HG03558 (cell line): Measurements from ENCODE around the gene RPLP1.

Source experiments
- ATAC-seq: cut with Tn5 transposase; IDR thresholded peaks from one replicate; pipeline ENCODE4 v1.9.1; 2021; ENCODE audit warnings: moderate number of reproducible peaks; ENCODE audit not compliant: unreplicated experiment; ENCODE audit errors: extremely low read depth

Gene RPLP1

DNA sequence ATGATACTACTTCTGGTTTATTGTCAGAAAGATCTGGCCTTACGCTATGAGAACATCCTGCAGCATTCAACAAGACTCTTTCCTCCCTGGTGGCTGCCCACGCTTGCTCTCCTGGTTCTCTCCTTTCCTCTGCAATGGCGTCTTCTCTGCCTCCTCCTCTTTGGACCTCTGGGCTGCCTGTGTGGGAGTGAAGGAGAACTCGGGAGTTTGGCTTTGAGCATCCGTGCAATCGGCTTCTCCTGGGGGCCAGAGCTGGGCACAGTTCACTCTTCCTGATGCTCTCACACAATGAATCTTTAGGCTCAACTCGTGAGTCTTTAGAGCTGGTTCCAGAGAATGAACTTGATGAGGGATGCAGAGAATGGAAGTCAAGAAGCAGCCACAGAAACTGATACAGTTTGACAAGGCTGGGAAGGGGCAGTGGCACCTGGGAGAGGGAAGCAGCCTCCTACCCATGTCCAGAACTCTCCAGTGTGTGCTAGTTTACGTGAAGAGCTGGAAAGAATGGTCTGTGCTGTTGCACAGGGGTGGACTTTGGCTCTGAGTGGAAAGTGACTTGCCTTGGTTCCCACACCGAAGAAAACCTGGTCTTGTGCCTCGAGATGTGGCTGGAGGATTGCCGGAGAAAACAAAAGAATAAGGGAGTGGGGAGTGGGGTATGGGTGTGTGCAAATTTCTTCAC is 37.9 kb downstream of the RPLP1 start:
- no peak for ATAC-seq

DNA sequence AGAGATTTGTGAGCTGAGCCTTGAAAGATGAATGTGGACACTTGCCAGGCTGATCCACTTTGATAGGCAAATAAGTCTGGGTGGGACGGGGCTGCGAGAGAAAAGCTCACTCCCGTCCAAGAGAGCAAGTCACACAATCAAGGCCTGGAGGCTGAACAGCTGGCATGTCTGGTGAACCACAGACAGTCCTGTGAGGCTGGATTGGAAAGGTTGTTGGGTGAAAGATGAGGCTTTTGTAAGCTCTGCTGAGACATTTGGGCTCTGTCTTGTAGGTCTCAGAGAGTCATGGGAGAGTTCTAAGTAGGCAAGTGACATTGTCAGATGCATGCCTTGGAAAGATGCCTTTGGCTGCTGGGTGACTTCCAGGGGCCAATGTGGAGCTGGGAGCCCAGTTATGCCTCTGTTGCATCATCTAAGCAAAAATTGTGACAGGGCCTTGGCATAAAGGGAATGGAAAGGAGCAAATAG is 38.5 kb downstream of the RPLP1 start:
- ATAC-seq = no peak

DNA sequence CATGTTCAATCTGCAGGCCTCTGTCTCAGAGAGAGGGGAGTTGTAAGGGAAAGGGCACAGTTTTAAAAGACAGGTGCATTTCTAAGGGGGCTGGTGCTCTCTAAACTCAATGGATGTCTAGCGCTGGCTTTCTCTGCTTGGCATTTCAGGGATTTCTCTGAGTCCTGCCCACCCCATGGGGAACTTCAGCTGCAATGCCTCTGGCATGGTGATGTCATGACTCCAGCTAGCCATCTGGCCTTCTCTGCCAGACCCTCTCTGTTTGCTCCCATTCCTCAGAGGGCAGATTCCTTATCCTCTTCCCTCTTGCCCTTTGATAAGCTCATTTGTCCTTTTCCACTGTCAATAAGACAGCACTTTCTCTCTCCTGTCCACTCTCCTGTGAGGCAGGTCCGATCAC is 40.8 kb downstream of the RPLP1 start:
- ATAC-seq = no peak

DNA sequence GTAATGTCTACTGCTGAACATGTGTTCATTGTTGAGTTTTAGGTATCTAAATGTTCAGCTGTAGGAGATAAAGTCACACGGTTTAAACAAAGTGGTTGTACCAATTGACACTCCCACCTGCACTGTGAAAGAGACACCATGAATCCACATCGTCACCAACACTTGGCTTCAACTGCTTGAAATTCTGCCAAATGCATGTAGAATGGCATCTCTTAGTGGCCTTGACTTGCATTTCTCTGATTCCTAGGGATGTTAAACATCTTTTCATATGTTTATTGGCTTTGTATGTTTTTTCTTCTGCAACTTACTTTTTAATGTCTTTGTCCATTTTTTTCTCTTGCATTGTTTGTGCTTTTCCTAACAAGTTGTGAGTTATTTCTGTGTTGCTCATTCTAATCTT is 43.4 kb downstream of the RPLP1 start:
- no peak for ATAC-seq

DNA sequence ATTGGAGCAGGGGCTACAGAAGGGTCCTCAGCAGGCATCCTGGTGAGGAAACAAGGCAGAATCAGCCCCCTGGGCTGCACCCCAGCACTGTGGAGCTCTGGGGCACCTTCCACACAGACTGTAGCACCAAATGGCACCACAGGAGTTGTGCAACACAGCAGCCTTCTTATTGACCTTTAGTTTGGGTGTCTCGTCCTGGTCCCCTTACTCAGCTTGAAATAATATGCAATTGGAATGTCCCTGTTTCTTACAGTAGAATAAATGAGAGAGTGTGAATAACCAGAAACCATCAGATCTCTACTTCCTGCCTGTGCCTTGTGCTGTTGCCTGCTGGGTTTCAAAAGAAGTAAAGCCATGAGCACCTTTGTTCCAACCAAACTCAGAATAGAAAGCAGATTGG is 44.5 kb downstream of the RPLP1 start:
- ATAC-seq = no peak

DNA sequence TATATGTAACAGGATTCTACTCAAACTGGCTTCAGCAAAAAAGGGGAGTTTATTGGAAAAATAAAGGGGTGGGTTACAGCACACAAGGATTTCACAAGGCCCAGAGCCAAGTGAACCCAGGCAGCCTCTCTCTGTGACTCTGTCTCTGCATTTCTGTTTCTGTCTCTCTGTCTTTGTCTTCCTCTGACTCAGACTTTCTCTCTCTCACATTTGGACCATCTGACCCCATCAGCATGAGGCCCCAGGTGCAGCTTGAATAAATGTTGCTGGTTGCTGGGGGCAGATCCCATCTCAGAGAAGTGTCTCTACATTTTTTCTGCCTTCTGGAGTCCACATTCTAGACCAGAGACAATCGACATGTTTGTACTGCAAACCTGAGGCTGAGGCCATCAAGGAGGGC is 45.0 kb downstream of the RPLP1 start:
- ATAC-seq = no peak

DNA sequence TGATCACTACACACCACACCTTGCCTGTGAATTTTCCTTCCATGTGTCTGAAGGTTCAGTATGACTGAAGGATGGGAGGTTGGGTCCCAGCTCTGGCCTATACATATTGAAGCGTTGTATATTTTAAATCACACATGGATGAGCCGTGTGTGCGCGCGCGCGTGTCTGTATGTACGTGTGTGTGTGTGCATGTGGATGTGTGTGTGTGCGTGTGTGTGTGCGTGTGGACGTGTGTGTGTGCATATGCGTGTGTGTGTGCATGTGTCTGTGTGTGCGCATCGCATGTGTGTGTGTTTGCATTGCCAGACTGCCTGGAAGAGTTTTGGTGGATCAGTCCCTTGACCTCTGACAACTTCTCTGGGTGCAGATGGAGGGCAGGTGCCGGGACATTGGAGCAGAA is 45.7 kb downstream of the RPLP1 start:
- no peak for ATAC-seq

DNA sequence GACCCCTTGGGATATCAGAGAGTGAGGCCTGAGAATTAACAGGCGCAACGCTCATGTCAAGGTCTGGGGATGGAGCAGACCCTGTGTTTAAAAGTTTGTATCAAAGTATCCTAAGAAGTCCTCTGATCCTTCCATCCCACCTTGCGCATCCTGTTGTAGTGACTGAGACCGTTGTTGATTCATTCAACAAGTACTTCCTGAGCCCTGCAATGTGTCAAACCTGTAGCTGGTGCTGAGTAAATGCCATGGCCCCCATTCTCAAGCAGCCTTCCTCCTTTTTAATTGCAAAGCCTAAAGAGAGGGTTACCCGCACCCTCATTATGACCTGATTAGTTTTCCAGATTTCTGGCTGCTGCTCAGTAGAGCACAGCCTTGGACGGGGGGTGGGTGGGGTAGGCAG is 46.4 kb downstream of the RPLP1 start:
- no peak for ATAC-seq

DNA sequence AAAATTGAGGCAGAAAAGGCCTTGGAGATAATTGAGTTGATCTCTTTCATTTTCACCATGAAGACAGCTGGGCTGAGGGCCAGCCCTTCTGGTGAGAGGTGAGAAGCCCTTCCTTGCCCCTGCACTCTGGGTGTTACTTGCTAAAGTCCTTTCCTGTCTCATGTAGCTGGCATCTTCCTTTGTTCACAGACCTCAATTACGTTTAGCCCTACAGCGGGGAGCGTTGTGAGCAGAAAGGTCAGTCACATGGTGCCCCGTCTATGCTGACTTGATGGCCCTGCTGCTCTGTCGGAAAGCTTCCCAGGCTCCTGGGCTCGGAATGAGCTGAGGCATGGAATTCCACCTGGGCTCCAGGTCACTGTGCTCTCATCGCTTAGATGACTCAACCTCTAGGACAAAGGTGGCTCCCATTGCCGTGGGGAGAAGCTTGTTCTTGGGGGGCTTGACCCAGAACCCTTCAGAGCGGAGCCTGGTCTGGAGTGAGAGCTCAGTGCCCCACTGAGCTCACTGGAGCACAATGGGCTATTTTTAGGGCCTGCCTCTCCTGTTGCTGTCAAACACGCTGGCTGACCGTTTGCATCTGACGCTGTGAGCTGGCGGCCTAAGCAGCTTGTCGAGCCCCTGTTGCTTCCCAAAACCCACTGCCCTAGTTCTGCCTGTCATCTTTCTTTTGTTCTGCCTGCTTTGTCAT is 47.0 kb downstream of the RPLP1 start:
- ATAC-seq = no peak

DNA sequence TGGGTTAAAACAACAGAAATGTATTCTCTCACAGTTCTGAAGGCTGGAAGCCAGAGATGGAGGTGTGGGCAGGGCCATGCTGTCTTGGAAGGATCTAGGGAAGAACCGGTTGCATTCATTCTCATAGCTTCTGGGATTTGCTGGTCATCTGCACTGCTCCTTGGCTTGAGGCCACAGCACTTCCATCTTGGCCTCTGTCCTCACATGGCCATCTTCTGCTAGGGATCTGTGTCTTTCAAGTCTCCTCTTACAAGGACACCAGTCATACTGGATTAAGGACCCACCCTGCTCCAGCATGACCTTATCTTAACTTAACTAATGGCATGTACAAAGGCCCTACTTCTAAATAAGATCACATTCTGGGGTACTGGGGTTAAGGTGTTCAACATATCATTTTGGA is 47.7 kb downstream of the RPLP1 start:
- no peak for ATAC-seq

DNA sequence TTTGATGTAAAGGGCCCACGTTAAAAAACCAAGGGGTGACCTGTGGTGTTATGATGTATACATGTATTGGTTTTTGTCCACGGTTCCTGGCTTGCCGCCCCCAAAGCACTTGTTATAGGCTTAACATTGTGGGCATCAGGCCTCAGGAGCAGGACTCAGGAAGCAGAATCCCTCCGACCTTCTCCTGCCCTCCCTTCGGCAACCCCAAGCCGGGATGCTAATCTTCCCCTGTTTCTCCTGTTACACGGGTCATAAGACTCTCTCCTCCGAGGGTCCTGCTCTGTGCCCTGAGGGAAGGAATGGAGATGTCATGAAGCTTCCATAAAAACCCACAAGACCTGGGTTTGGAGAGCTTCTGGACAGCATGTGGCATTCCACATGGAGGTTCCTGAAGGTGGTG is 48.8 kb downstream of the RPLP1 start:
- no peak for ATAC-seq

DNA sequence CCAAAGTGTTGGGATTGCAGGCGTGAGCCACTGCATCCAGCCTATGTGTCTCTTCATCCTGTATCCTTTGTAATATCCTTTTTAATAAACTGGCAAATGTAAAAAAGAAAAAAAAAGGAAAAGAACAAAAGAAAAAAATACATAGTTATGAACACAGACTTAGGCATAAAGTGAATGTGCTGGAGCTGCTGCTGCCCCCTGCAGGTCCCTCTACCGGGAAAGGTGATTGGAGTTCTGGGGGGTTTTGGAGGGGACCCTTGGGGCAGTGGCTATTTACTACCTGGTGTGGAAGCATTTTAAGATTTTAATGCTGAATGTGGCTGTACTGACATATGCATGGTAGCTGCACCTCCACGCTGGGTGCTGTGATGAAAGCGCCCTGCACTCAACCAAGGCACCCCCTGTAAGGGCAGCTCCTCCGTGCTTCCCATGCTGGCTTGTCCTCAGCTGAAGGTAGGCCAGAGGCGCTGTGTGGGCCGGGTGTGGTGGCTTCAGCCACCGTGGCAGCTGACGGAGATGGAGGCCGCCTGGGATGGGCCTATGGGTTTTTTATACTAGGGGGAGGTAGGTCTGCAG is 49.9 kb downstream of the RPLP1 start:
- no peak for ATAC-seq

DNA sequence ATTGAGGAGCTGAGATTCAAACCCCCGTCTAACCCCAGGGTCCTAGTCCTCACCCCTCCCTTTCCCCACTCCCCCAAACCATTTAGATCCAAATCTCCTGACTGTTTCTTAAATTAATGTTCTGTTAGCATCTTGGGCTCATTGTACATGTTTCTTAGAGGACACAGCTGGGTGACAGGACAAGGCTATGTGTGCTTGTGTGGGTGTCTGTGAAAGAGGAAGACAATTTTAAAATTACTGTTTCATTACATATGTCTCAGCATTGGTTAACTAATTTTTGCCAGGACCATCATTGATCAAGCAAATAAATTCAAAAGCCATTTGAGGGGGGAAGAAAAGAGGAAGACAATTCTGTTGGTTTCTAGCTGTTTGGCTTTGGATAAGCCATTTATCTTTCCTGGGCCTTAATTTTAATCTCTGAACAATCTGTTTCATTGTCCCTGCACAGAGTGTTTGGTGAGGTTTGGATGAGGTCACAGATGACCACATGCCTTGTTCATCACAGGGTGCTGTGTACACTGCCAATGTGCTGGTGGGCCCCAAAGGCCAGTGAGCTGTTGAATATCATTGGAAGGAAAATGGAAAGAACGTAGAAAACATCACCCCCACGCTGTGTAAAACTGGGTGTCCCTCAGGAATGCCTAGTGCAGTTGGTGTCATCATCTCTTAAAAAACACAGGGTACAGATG is 51.9 kb downstream of the RPLP1 start:
- ATAC-seq = no peak
